Transverse colon (tissue), 4 donors: ENCODE data around the gene POLR3K. TPM values are rescaled to one million over a fixed set of nuclear protein-coding genes. Genes with fewer than 3 reads are reported as not detected.

Source experiments
- DNase-seq: peaks from one replicate; pipeline ENCODE4 v3.0.0-alpha.2; 2019
- H3K27ac ChIP-seq, 4 donors: fragments of 200-600 bp; sonication (generic); 2 replicates each; pipeline ENCODE4 v1.5.1; 2016 to 2018; ENCODE audit warnings: inconsistent platforms in 4 of 4
- H3K27me3 ChIP-seq: fragments of 200-600 bp; sonication (generic); 2 replicates; pipeline ENCODE4 v1.5.1; 2017; ENCODE audit warnings: inconsistent platforms
- H3K36me3 ChIP-seq, 4 donors: fragments of 200-600 bp; sonication (generic); 2 replicates each; pipeline ENCODE4 v1.5.1; 2017 to 2019; ENCODE audit warnings: inconsistent platforms in 4 of 4
- H3K4me1 ChIP-seq, 4 donors: fragments of 200-600 bp; sonication (generic); 2 replicates each; pipeline ENCODE4 v1.5.1; 2017 to 2020; ENCODE audit warnings: inconsistent platforms in 4 of 4
- H3K4me3 ChIP-seq, 4 donors: fragments of 200-600 bp; sonication (generic); 1 replicate in 1 of 4; 2 replicates in 3 of 4; pipeline versions ENCODE4 v1.5.1 to v1.6.1; 2017 to 2019; ENCODE audit warnings: inconsistent platforms in 4 of 4
- H3K9me3 ChIP-seq, 2 donors: fragments of 200-600 bp; sonication (generic); 2 replicates each; pipeline ENCODE4 v1.5.1; 2017 to 2019; ENCODE audit warnings: inconsistent platforms in 2 of 2
- EP300 ChIP-seq: sonication (generic); formaldehyde crosslinking; IDR thresholded peaks from one replicate; pipeline ENCODE4 v1.6.1; 2017; ENCODE audit warnings: antibody characterized with exemption, low read depth
- POLR2A ChIP-seq: fragments of 450-650 bp; IDR thresholded peaks from one replicate; pipeline ENCODE4 v1.6.1; 2016; ENCODE audit warnings: antibody characterized with exemption, mild to moderate bottlenecking, moderate library complexity
- POLR2AphosphoS5 ChIP-seq, 3 donors: sonication (generic); formaldehyde crosslinking; IDR thresholded peaks; one replicate each; pipeline ENCODE4 v1.6.1; 2016; ENCODE audit warnings: antibody characterized with exemption in 3 of 3
- WGBS, 2 donors: methylation state at CpG; one replicate each; pipeline ENCODE4 v1.1.5; 2018; ENCODE audit warnings: low coverage in 1 of 2; 5-methylcytosine and 5-hydroxymethylcytosine counted together
- in situ Hi-C, 4 donors: fragments of 200-750 bp; cut with MboI; loops; one replicate each; pipeline versions ENCODE4 v1.15.0 to v1.15.1; 2017; ENCODE audit warnings: low sequenced_read_pairs in 3 of 4, low pct_ligation_motif_present in 1 of 4, low pct_unique_long_range_greater_than_20kb in 1 of 4
- intact Hi-C: fragments of 100-400 bp; cut with DNase I; formaldehyde crosslinking; loops from one replicate; pipeline ENCODE4 v1.15.1; 2023; ENCODE audit warnings: low total_unique reads
- total RNA-seq, 4 donors: library from RNA; depleted of rRNA; stranded (reverse); fragments of >200 nt; gene quantifications; one replicate each; pipeline ENCODE4 v1.1.0, GENCODE V29; 2016
- TF ChIP-seq, protein P1 (sequence below), 5 experiments: fragments of 200-600 bp in 3 of 5; fragments of 450-650 bp in 2 of 5; sonication (generic) in 3 of 5; IDR thresholded peaks; 1 replicate in 2 of 5; 2 replicates in 3 of 5; pipeline ENCODE4 v1.5.1; 2016 to 2017; ENCODE audit warnings: antibody characterized with exemption in 5 of 5, inconsistent platforms in 3 of 5, mild to moderate bottlenecking in 2 of 5, moderate library complexity in 1 of 5

The POLR3K gene
- total RNA-seq, 4 donors from 2014 or later, result 4.6 to 12.7 (median 5.2) TPM; not detected in 1

DNA sequence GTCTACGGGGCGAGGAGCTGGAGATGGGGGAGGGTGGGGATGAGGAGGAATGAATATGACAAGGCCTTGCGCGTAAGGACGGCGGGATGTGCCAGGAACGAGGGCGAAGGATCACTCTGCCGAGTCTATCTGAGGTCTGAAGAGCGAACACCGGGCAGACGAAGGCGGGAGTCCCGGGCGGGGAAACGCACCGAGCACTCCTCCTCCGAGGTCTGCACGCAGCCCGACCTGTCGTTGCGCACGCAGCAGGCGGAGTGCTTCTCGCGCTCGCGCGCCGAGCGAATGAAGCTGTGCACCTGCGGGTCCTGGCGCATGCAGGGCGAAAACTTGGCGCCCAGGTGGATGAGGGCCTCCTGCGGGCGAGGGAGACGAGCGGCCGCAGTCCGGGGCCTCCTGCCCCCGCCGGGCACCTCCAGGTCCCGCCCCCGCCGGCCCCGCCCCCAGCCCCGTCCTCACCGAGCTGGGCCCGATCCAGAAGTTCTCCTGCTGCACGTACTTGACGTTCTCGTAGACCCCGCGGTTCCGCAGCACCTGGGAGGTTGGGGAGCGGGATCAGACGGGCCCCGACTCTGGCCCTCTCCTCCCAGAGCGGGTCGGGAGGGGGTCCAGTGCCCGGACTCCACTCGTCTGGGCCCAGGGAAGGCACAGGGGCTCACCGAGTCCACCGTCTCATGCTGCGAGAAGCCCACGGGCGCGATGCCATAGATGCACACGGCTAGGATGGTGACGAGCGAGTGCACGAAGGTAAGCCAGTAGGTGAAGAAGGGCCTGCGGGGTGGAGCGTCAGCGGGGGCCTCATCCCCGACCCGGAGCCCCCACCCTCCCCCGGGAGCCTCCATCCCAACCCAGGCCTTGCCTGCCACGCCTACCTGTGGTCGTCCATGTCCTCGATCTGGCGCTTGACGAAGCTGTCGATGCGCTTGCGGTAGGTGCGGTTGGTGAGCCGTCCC is 7.8 kb upstream of the POLR3K start:
- in situ Hi-C loops (no loop called here), intact Hi-C loops (no loop called here)
- H3K4me1 ChIP-seq, result peaks cover 0 to 9% (median 3%) of the 10 kb centered on the region in 4 donors
- H3K27ac ChIP-seq, result no peak overlapping the region
- no peaks in the 10 kb centered on the region for H3K9me3 ChIP-seq
- TF ChIP-seq EP300 (no peak), POLR2A (no peak), POLR2AphosphoS5 (IDR thresholded peaks at IDR 0.05) (no peak)
- no peak for DNase-seq
- no peaks in the 10 kb centered on the region for H3K27me3 ChIP-seq
- H3K4me3 ChIP-seq, result no peak overlapping the region
- 91 to 93% methylated on average over 19 to 88 of the region's 89 CpGs for WGBS, 2 donors
- H3K36me3 ChIP-seq, result peaks cover 0 to 12% (median 0%) of the 10 kb centered on the region in 4 donors

DNA sequence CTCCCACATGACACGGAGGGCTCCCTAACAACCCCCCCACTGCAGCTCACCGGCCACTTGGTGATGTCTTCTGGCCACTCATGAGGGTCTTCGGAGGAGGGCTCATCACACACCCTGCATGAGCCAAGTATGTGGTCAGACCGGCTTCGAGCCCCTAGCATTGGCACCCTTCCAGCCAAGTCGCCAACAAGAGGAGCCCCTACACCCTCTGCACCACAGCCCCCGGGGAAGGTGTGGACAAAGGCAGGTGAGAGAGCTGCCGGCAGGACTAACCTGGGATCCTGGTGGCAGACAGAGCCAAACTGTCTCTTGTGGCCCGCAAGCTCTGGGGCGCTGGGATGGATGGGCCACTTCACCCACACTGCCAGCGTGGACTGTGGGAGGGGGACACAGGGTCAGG is 6.8 kb upstream of the POLR3K start:
- 86% methylated on average over 11 of the region's 11 CpGs; no CpG with 5 or more reads in 1 of the 2 donors for WGBS, 2 donors

DNA sequence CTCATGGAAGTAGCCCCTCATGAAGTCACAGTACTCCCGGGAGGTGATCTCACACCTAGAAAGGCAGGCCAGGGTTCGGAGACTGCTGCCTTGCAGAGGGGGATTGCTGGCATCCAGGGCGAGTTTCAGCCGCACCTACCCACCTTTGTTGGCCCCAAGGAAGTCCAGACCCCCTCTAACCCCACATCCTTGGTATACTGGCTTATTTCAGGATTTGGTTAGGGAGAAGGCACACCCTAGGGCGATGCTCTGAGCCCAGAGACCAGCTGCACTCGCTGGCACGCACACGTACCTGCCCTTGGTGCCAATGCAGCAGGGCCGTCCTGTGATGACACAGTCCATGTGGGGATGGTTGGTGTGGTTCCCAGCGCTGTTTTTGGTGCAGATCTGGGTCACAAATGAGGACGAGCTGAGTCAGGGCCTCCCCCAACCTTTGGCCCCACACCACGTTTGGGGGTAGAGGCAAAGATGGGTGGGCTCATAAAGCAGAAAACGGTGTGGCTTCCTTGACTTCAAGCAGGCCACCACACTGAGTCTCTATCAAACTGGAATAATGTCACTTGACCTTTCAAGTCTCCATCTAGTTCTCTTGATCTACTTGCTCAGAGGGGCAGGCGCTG is 6.1 kb upstream of the POLR3K start:
- peaks cover 0 to 12% (median 0%) of the 10 kb centered on the region in 4 donors for H3K36me3 ChIP-seq
- no peak overlapping the region for H3K27ac ChIP-seq
- no peak overlapping the region for H3K4me3 ChIP-seq
- peaks cover 0 to 3% (median 2%) of the 10 kb centered on the region in 4 donors for H3K4me1 ChIP-seq
- no peak for DNase-seq
- intact Hi-C loops, result no loop called here
- TF ChIP-seq POLR2A (no peak), EP300 (no peak), POLR2AphosphoS5 (IDR thresholded peaks at IDR 0.05) (no peak)
- TF ChIP-seq, protein P1, sequence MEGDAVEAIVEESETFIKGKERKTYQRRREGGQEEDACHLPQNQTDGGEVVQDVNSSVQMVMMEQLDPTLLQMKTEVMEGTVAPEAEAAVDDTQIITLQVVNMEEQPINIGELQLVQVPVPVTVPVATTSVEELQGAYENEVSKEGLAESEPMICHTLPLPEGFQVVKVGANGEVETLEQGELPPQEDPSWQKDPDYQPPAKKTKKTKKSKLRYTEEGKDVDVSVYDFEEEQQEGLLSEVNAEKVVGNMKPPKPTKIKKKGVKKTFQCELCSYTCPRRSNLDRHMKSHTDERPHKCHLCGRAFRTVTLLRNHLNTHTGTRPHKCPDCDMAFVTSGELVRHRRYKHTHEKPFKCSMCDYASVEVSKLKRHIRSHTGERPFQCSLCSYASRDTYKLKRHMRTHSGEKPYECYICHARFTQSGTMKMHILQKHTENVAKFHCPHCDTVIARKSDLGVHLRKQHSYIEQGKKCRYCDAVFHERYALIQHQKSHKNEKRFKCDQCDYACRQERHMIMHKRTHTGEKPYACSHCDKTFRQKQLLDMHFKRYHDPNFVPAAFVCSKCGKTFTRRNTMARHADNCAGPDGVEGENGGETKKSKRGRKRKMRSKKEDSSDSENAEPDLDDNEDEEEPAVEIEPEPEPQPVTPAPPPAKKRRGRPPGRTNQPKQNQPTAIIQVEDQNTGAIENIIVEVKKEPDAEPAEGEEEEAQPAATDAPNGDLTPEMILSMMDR (IDR thresholded peaks at IDR 0.05), result no peak
- WGBS, 2 donors, result 83 to 100% methylated on average over 5 to 14 of the region's 14 CpGs
- H3K9me3 ChIP-seq, result no peaks in the 10 kb centered on the region
- H3K27me3 ChIP-seq, result no peaks in the 10 kb centered on the region
- in situ Hi-C loops, result no loop called here

More for the DNA sequence above, 6.8 kb upstream of the POLR3K start:
- H3K4me1 ChIP-seq, result no peaks in the 10 kb centered on the region
- H3K36me3 ChIP-seq, result peaks cover 0 to 12% (median 0%) of the 10 kb centered on the region in 4 donors
- intact Hi-C loops (no loop called here), in situ Hi-C loops (no loop called here)
- H3K9me3 ChIP-seq, result no peaks in the 10 kb centered on the region
- H3K4me3 ChIP-seq, result no peak overlapping the region
- no peak for DNase-seq
- TF ChIP-seq EP300, result no peak
- TF ChIP-seq, protein P1 (IDR thresholded peaks at IDR 0.05), result no peak
- no peak for TF ChIP-seq POLR2A
- no peak for TF ChIP-seq POLR2AphosphoS5 (IDR thresholded peaks at IDR 0.05)
- H3K27me3 ChIP-seq, result no peaks in the 10 kb centered on the region
- no peak overlapping the region for H3K27ac ChIP-seq

DNA sequence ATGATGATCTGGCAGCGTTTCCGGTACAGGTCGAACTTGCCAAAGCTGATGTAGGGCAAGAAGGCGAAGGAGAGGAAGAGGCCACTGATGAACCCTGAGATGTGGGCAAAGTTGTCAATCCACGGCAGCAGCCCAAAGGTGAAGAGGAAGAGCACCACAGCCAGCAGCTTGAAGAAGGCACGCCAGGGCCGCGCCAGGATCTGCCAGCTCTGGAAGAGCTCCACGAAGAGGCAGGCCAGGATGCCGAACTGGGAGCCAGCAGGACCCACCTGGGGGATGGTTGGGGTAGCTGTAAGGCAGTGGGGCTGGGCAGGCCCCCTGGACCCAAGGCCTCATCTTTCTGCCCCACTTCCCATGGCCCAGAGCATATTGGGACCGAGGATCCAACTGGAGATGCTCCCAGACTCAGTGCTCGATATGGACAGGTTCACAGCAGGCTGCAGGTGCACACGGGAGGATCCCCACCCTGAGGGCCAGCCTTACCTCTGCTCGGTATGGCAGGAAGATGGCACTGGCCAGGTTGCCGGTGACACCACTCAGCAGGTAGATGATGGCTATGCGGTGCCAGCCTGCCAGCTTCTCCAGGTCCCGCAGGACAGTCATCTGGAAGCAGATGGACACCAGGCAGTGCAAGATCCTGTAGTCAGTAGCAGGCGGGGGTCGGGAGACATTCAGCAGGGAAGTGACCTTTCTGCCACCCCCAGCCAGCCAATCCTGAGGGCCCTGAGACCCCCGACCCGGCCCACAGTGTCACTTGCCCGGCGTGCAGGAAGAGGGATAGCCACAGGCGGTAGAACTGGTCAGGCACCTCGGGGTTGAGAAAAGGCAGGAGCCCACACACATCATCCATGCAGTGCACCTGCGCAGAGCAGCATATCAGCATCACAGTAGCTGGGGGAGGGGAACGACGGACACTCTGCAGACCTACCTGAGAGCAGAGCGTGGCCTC is 5.4 kb upstream of the POLR3K start:
- H3K4me3 ChIP-seq, result no peak overlapping the region
- TF ChIP-seq POLR2A (no peak), EP300 (no peak)
- peaks cover 0 to 12% (median 0%) of the 10 kb centered on the region in 4 donors for H3K36me3 ChIP-seq
- DNase-seq, result no peak
- H3K27ac ChIP-seq, result no peak overlapping the region
- H3K27me3 ChIP-seq, result no peaks in the 10 kb centered on the region
- H3K9me3 ChIP-seq, result no peaks in the 10 kb centered on the region
- peaks cover 0 to 11% (median 8%) of the 10 kb centered on the region in 4 donors for H3K4me1 ChIP-seq
- intact Hi-C loops, result no loop called here
- 76 to 85% methylated on average over 5 to 29 of the region's 29 CpGs for WGBS, 2 donors
- in situ Hi-C loops, result no loop called here
